Endothelial cell of umbilical vein (primary cell): ENCODE measurements around the gene BUB1B. TPM values are rescaled to one million over a fixed set of nuclear protein-coding genes. Genes with fewer than 3 reads are reported as not detected.

Experiments
- polyA plus RNA-seq, 4 experiments: library from polyadenylated mRNA; depleted of rRNA in 3 of 4; stranded (reverse) in 3 of 4; unstranded in 1 of 4; fragments of >200 nt; gene quantifications; 2 replicates each; pipeline versions ENCODE4 v1.2.1 to v1.2.3, GENCODE V29; 2011 to 2012; ENCODE audit warnings: missing spikeins in 1 of 4
- total RNA-seq: library from RNA; stranded (reverse); gene quantifications from 2 replicates; pipeline ENCODE4 v1.2.3, GENCODE V29; 2021

BUB1B gene
- total and polyA plus RNA-seq, 2 donors (not counting 3 experiments of a cell fraction or from before 2014, with no cell fraction given) = 12.2 to 69.8 TPM

Other genes starting within 250 kb of the BUB1B start
- gene GPR176, start 240.8 kb upstream of the BUB1B start, total RNA-seq = 35.3 and 39.8 TPM in 2 replicates
- 68.7 and 85.3 TPM in 2 replicates for gene GPR176, start 240.8 kb upstream of the BUB1B start, polyA plus RNA-seq
- 51.6 and 55.0 TPM in 2 replicates for gene EIF2AK4, start 227.0 kb upstream of the BUB1B start, total RNA-seq
- 30.1 and 33.5 TPM in 2 replicates for gene EIF2AK4, start 227.0 kb upstream of the BUB1B start, polyA plus RNA-seq
- gene SRP14, start 121.9 kb upstream of the BUB1B start, total RNA-seq = 220 and 260 TPM in 2 replicates
- 304 and 330 TPM in 2 replicates for gene SRP14, start 121.9 kb upstream of the BUB1B start, polyA plus RNA-seq
- gene BMF, start 52.2 kb upstream of the BUB1B start, total RNA-seq = 9.8 and 13.9 TPM in 2 replicates
- 7.4 and 8.6 TPM in 2 replicates for gene BMF, start 52.2 kb upstream of the BUB1B start, polyA plus RNA-seq
- gene PAK6, start 78.0 kb downstream of the BUB1B start, total RNA-seq = not detected in 2 replicates
- not detected in 2 replicates for gene PAK6, start 78.0 kb downstream of the BUB1B start, polyA plus RNA-seq
- gene ANKRD63, start 122.0 kb downstream of the BUB1B start, total RNA-seq = not detected in 2 replicates
- not detected in 2 replicates for gene ANKRD63, start 122.0 kb downstream of the BUB1B start, polyA plus RNA-seq
- 1.5 and 4.3 TPM in 2 replicates for gene PLCB2, start 146.9 kb downstream of the BUB1B start, total RNA-seq
- gene PLCB2, start 146.9 kb downstream of the BUB1B start, polyA plus RNA-seq = 1.6 and 1.9 TPM in 2 replicates
- gene INAFM2, start 162.6 kb downstream of the BUB1B start, total RNA-seq = 23.6 and 24.1 TPM in 2 replicates
- 9.4 and 10.4 TPM in 2 replicates for gene INAFM2, start 162.6 kb downstream of the BUB1B start, polyA plus RNA-seq
- 46.0 and 47.3 TPM in 2 replicates for gene CCDC9B, start 179.9 kb downstream of the BUB1B start, total RNA-seq
- 4.8 and 7.6 TPM in 2 replicates for gene CCDC9B, start 179.9 kb downstream of the BUB1B start, polyA plus RNA-seq
- gene PHGR1, start 190.0 kb downstream of the BUB1B start, total RNA-seq = not detected in 2 replicates
- gene PHGR1, start 190.0 kb downstream of the BUB1B start, polyA plus RNA-seq = not detected in 2 replicates
- 0.65 and 1.2 TPM in 2 replicates for gene DISP2, start 197.2 kb downstream of the BUB1B start, total RNA-seq
- 0.10 and 0.24 TPM in 2 replicates for gene DISP2, start 197.2 kb downstream of the BUB1B start, polyA plus RNA-seq
- 54.9 and 61.4 TPM in 2 replicates for gene KNSTRN, start 221.7 kb downstream of the BUB1B start, total RNA-seq
- 19.1 and 24.4 TPM in 2 replicates for gene KNSTRN, start 221.7 kb downstream of the BUB1B start, polyA plus RNA-seq
- 62.5 and 64.3 TPM in 2 replicates for gene IVD, start 244.7 kb downstream of the BUB1B start, total RNA-seq
- 33.6 and 34.1 TPM in 2 replicates for gene IVD, start 244.7 kb downstream of the BUB1B start, polyA plus RNA-seq